Central memory CD8-positive, alpha-beta T cell (primary cell): ENCODE data around the gene PRSS8.
"Not testable (repeated sequence)": the region's sequence is repeated elsewhere in the genome, so short reads cannot be mapped to it uniquely, and the experiment has no call there.

ENCODE experiments used
- ATAC-seq: fragments of 150-1000 bp; cut with Tn5 transposase; replicated peaks from 2 replicates; pipeline ENCODE4 v1.10.0; 2022; ENCODE audit warnings: mild to moderate bottlenecking, moderate FRiP score, moderate number of reproducible peaks; ENCODE audit not compliant: poor library complexity, severe bottlenecking; ENCODE audit errors: extremely low read depth
- DNase-seq, 2 donors: peaks; one replicate each; pipeline ENCODE4 v3.0.0; 2021; ENCODE audit warnings: low spot score in 2 of 2
- H3K27ac Mint-ChIP-seq: one replicate; pipeline ENCODE4 v1.8.0; 2022; ENCODE audit warnings: low read depth, mild to moderate bottlenecking, moderate library complexity, mixed read lengths
- H3K27me3 Mint-ChIP-seq: one replicate; pipeline ENCODE4 v1.8.0; 2022; ENCODE audit warnings: mixed read lengths
- H3K36me3 Mint-ChIP-seq: one replicate; pipeline ENCODE4 v1.8.0; 2022; ENCODE audit warnings: mild to moderate bottlenecking, moderate library complexity, mixed read lengths; ENCODE audit not compliant: insufficient read depth
- H3K4me1 Mint-ChIP-seq: one replicate; pipeline ENCODE4 v1.8.0; 2022; ENCODE audit warnings: mixed read lengths
- H3K4me3 Mint-ChIP-seq: one replicate; pipeline ENCODE4 v1.8.0; 2022; ENCODE audit warnings: mild to moderate bottlenecking, moderate library complexity, mixed read lengths
- H3K9me3 Mint-ChIP-seq: one replicate; pipeline ENCODE4 v1.8.0; 2022; ENCODE audit warnings: mixed read lengths

The PRSS8 gene

DNA sequence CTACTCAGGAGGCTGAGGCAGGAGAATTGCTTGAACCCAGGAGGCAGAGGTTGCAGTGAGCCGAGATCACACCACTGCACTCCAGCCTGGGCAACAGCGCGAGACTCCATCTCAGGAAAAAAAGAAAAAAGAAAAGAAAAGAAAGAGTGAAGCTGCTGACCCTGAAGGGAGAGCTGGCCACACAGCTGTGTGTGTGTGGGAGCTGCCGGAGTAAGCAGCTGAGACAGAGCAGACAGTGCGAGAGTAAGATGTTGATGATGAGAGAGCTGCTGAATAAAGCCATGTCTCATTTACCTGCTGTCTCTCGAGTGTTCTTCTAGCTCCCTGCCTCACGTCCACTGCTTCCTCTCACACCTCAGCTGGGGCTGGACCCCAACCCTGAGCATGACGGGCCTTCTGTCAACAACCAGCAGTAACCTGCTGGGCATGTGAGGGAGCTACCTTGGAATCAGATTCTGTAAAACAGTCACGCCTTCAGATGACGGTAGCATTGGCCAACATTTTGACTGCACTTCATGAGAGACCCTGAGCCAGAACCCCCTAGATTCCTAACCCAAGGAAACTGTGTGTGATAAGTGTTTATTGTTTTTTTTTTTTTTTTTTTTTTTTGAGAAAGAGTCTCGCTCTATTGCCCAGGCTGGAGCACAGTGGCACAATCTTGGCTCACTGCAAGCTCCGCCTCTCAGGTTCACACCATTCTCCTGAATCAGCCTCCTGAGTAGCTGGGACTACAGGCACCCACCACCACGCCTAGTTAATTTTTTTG, 34.5 kb downstream of the PRSS8 start:
- H3K27ac Mint-ChIP-seq, H3K4me3 Mint-ChIP-seq, H3K9me3 Mint-ChIP-seq, DNase-seq, H3K27me3 Mint-ChIP-seq, ATAC-seq, H3K4me1 Mint-ChIP-seq, H3K36me3 Mint-ChIP-seq: not testable (repeated sequence)

DNA sequence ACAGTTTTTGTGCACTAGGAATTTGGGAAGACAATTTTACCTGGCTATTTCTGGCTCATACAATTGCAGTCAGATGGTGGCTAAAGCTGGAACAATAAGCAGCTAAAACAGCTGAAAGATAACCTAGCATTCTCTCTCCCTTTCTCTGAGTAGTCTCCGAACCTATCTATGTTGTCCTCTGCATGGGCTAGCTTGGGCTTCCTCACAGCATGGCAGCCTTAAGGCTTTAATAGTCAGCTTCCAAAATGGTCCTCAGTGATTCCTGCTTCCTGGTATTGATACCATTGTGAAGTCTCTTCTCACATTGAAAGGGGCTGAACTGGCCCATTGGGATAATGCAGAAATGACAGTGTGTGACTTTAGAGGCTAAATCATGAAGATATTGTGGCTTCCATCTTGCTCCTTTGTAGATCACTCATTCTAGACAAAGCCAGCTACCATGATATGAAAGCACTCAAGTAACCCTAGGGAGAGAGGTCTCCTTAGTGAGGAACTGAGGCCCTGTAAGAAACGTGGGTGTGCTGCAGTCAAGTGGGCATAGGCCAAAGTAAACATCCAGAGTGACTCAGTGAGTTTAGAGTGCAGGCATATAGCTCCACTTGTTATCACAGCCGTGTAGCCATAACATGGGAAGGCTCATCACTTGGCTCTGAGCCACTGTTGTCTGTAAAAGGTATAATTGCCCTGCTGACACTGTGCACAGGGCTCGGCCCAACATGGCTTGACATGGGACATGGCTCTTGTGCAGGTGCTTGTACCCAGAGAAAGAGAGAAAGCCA, 35.5 kb downstream of the PRSS8 start:
- ATAC-seq = no peak
- Mint-ChIP-seq H3K4me1 (peaks cover 14% of the 10 kb centered on the region), H3K9me3 (no peaks in the 10 kb centered on the region), H3K4me3 (no peak overlapping the region), H3K27me3 (no peaks in the 10 kb centered on the region), H3K27ac (no peak overlapping the region), H3K36me3 (no peaks in the 10 kb centered on the region)
- no peak for DNase-seq

DNA sequence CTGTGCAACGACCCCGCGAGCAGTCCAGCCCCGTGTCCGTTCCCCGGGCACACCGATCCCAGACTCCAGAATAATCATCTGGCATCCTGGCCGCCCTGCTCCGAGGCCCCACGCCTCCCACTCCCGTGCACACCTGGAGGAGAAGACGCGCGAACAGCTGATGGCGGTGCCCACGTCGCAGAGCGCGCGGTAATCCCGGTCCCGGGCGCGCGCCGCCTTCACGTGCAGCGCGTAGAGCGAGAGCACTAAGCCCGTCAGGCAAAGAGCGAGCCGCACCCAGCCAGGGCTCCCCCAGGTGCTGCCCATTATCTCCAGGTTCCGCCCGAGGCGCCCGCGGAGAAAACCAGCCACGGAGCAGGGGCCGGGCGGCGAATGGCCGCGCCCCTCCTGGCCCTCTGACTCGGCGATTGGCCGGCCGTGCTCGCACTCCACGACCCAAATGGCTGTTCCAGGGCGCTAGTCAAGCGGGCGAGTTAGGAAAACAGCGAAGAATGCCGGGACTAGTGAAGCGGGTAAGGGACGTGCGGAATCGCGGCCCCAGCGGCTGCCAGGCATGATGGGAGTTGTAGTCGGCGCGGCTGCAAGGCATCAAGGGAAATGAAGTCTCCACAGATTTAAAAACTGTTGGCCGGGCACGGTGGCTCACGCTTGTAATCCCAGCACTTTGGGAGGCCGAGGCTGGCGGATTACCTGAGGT, 41.0 kb downstream of the PRSS8 start, which contains the start of gene VKORC1:
Gene VKORC1, minus strand, starts transcription at position 374 of the 697 bp plus-strand sequence. Its CDS starts 68 bp downstream, at position 306.
- Mint-ChIP-seq H3K36me3 (peaks cover 6% of the 10 kb centered on the region), H3K27ac (peak within 1 kb of the TSS; percentile 88), H3K27me3 (no peaks in the 10 kb centered on the region), H3K9me3 (no peaks in the 10 kb centered on the region), H3K4me3 (peak within 1 kb of the TSS; percentile 98), H3K4me1 (peaks cover 27% of the 10 kb centered on the region)
- peak; percentile 68 to 70 for DNase-seq
- peak; percentile 86 for ATAC-seq

DNA sequence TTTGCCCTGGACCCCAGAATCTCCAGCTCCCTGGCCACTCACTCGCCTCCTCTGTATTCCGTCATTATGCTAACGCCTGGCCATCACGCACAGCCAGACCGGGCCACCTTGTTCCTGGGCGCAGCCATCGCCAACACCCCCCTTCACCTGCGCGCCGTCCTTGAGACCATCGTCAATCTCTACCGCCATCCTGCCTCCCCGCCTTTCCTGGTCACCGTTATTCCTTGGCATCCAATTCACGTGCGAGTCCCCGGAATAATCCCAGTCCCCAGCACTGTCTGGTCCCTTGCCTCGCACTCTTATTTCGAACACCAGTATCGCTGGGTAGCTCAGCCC, 41.5 kb downstream of the PRSS8 start:
- peak overlapping the region; percentile 88 for H3K27ac Mint-ChIP-seq
- H3K4me1 Mint-ChIP-seq = peaks cover 27% of the 10 kb centered on the region
- peaks cover 6% of the 10 kb centered on the region for H3K36me3 Mint-ChIP-seq
- no peaks in the 10 kb centered on the region for H3K9me3 Mint-ChIP-seq
- ATAC-seq (no peak), DNase-seq (no peak)
- no peaks in the 10 kb centered on the region for H3K27me3 Mint-ChIP-seq
- H3K4me3 Mint-ChIP-seq = peak overlapping the region; percentile 98

DNA sequence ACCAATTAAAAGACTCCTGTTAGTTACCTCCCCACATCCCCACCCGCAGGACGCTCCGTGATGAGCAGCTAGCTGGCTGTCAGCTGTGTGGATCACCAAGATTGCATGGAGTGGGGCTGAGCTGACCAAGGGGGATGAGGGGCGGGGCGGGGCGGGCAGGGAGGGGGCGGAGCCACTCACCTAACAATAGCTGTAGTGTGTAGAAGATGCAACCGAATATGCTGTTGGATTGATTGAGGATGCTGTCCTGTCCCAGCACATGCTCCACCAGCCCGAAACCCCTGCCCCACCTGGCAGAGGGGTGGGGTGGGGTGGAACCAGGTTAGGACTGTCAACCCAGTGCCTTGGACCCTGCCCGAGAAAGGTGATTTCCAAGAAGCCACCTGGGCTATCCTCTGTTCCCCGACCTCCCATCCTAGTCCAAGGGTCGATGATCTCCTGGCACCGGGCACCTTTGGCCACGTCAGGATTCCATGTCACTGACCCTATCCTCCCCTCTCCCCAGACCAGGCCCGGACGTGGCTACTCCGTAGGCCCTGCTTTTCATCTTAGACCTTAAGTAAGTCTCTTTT, 42.3 kb downstream of the PRSS8 start:
- Mint-ChIP-seq H3K36me3 (peaks cover 6% of the 10 kb centered on the region), H3K27ac (no peak overlapping the region), H3K27me3 (no peaks in the 10 kb centered on the region), H3K9me3 (no peaks in the 10 kb centered on the region), H3K4me1 (peaks cover 27% of the 10 kb centered on the region), H3K4me3 (peak overlapping the region; percentile 98)
- ATAC-seq = no peak
- no peak for DNase-seq

DNA sequence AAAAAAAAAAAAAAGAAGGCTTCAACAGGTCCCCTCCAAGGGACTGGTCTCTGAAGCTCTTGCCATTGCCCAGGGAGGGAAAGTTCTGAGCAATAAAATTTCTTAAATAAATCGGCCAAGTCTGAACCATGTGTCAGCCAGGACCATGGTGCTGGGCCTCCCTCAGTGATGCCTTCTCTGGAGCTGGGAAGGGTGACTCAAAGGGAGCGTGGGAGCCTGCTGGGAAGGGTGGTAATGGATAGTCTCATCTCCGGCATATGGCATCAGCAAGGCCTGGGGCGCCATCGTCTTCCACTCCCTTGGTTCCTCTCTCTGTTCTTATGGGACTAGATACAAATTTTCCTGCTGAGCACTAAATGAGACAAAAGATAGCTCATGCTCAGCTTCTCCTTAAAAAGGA, 43.2 kb downstream of the PRSS8 start:
- H3K4me3 Mint-ChIP-seq = peak overlapping the region; percentile 36
- DNase-seq = no peak

DNA sequence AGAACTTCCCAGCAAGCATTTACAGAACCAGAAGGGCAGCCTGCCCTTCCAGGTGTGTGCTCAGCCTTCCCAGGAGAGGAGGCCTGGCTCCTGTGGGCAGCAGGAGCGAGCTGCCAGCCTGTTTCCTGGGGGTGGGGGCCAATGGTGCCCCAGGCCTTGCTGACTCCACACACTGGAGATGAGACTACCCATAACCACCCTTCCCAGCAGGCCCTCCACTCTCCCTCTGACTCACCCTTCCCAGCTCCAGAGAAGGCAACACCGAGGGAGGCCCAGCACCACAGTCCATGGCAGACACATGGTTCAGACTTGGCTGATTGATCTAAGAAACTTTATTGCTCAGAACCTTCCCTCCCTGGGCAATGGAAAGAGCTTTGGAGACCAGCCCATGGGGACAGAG, 45.0 kb downstream of the PRSS8 start:
- peaks cover 9% of the 10 kb centered on the region for H3K36me3 Mint-ChIP-seq
- peaks cover 23% of the 10 kb centered on the region for H3K4me1 Mint-ChIP-seq
- no peak overlapping the region for H3K27ac Mint-ChIP-seq
- DNase-seq = no peak
- H3K4me3 Mint-ChIP-seq = no peak overlapping the region
- no peaks in the 10 kb centered on the region for H3K9me3 Mint-ChIP-seq
- ATAC-seq = no peak
- no peaks in the 10 kb centered on the region for H3K27me3 Mint-ChIP-seq

More for the DNA sequence above, 43.2 kb downstream of the PRSS8 start:
- Mint-ChIP-seq H3K27me3 (no peaks in the 10 kb centered on the region), H3K27ac (no peak overlapping the region), H3K4me1 (peaks cover 27% of the 10 kb centered on the region), H3K36me3 (peaks cover 7% of the 10 kb centered on the region), H3K9me3 (no peaks in the 10 kb centered on the region)
- ATAC-seq = no peak

DNA sequence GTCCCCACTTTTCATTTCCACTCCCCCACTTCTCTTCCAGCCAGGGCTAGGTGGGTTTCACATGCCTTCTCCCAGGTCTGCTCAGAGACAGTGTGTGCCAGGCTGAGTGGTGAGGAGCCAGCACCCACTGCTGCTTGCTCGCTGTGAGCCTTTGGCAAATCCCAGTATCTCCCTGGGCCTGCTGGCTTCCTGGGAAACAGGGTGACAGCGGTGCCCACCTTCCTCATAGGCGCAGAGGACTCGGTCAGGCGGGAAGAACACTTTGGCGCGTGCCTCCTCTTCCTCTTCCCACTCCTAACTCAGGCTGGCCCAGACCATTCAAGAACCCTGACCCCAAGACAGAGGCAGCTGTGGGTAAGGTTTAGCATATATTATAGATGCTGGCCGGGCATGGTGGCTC, 46.3 kb downstream of the PRSS8 start:
- no peaks in the 10 kb centered on the region for H3K27me3 Mint-ChIP-seq
- no peak for DNase-seq
- ATAC-seq = no peak
- H3K27ac Mint-ChIP-seq = no peak overlapping the region
- no peak overlapping the region for H3K4me3 Mint-ChIP-seq
- H3K36me3 Mint-ChIP-seq = peaks cover 8% of the 10 kb centered on the region
- peaks cover 13% of the 10 kb centered on the region for H3K4me1 Mint-ChIP-seq
- no peaks in the 10 kb centered on the region for H3K9me3 Mint-ChIP-seq

DNA sequence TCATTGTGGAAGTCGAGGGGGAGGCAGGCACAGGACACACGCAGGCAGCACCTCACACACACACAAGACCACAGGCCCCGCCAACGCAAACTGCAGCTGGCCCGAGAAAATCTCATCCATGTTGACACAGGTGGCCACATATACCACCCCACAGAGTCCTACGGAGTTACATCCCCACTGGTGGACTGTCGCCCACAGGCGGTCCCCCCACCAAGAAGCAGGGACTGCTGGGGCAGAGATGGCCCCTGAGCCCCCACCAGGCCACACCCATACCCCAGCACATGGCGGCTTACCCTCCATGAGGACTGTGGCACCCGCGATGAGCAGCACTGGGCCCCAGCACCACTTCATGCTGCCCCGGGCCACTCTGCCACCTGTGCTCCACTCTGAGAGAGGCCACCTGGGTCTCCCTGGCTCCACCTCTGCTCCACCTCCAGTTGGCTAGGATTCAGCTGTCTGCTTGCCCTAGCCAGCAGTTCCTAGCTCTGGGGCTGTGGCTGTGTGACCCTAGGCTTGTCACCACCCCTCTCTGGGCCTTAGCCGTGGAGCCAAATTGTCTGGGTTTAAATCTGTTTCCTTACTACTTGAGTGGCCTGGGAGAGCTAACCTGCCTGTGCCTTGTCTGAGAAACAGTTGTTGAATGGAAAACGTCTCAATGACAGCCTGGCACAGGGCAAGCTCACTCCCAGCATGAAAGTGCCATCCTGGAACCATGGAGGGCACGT, 46.9 kb downstream of the PRSS8 start, which contains the start of gene PRSS53:
Gene PRSS53, minus strand, starts transcription at position 485 of the 725 bp plus-strand sequence. Its CDS starts 134 bp downstream, at position 351.
- Mint-ChIP-seq H3K4me1 (peaks cover 7% of the 10 kb centered on the region), H3K4me3 (no peak within 1 kb of the TSS), H3K27ac (no peak within 1 kb of the TSS), H3K36me3 (peaks cover 12% of the 10 kb centered on the region), H3K9me3 (no peaks in the 10 kb centered on the region), H3K27me3 (no peaks in the 10 kb centered on the region)
- DNase-seq = no peak
- no peak for ATAC-seq

DNA sequence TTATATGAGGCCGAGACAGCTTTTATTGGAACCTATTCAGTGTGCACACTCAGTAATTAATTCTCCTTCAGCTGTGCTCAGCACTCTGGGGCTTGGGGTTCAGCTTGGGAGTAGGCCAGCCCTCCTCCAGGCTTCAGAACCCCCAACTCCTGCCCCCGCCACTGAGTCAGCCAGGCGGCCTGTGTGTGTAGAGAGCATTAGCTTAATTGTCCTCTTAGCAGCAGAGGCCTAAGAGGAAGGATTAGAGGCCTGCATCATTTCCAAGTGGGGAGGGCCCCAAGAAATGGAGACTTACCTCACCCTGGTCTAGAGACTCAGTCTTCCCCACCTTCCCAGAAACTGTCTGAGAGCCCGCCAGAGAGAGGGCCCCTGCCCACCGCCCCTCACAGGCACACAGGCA, 47.6 kb downstream of the PRSS8 start:
- ATAC-seq (no peak), DNase-seq (no peak)
- Mint-ChIP-seq H3K4me3 (no peak overlapping the region), H3K4me1 (peaks cover 6% of the 10 kb centered on the region), H3K27me3 (no peaks in the 10 kb centered on the region), H3K36me3 (peaks cover 8% of the 10 kb centered on the region), H3K27ac (no peak overlapping the region), H3K9me3 (no peaks in the 10 kb centered on the region)

DNA sequence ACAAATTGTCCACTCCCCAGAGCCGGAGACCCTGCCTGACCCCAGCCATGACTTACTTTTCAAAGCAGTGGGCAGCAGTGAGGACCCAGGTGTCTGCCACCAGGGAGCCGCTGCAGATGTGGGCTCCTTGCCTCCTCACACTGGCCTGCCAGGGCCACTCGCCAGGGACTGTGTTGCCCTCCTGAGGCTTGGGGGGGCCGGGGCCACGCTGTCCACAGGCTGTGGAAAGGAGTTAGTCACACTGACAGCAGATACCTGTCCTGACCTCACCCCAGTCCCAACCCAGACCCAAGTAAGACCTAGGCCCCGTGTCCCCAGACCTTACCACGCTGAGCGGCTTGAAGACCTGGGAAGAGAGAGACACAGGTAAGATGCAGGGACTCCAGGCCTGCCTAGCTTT, 48.0 kb downstream of the PRSS8 start:
- no peak for ATAC-seq
- no peaks in the 10 kb centered on the region for H3K27me3 Mint-ChIP-seq
- no peak overlapping the region for H3K4me3 Mint-ChIP-seq
- H3K4me1 Mint-ChIP-seq = peaks cover 6% of the 10 kb centered on the region
- no peaks in the 10 kb centered on the region for H3K9me3 Mint-ChIP-seq
- no peak overlapping the region for H3K27ac Mint-ChIP-seq
- DNase-seq = no peak
- H3K36me3 Mint-ChIP-seq = peaks cover 8% of the 10 kb centered on the region

DNA sequence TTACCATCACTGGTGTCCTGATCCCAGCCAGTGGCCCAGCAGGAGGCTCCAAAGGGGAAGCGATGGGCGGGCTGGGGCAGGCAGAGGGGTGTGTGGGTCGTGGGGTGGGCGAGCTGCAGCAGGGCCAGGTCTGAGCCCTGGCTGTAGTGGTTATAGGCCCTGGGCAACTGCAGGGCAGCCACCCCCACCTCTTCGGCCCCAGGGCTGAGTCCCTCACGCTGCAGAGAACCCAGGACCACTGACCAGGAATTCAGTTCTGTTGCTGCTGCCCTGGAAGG, 49.0 kb downstream of the PRSS8 start:
- DNase-seq (no peak), ATAC-seq (no peak)
- Mint-ChIP-seq H3K4me1 (peaks cover 13% of the 10 kb centered on the region), H3K27ac (peak overlapping the region; percentile 6), H3K9me3 (no peaks in the 10 kb centered on the region), H3K36me3 (peaks cover 8% of the 10 kb centered on the region), H3K4me3 (no peak overlapping the region), H3K27me3 (no peaks in the 10 kb centered on the region)
